DMS114 treated with DMSO at 0.1 percent for 48 hours (cell line): Measurements from ENCODE around the gene PPP3CA.
"Not testable (repeated sequence)": the region's sequence is repeated elsewhere in the genome, so short reads cannot be mapped to it uniquely, and the experiment has no call there.

ENCODE experiments used
- DNase-seq: peaks from one replicate; lab custom pipeline; 2025; ENCODE audit not compliant: unreplicated experiment; lab: John Stamatoyannopoulos, UW

Gene PPP3CA

DNA sequence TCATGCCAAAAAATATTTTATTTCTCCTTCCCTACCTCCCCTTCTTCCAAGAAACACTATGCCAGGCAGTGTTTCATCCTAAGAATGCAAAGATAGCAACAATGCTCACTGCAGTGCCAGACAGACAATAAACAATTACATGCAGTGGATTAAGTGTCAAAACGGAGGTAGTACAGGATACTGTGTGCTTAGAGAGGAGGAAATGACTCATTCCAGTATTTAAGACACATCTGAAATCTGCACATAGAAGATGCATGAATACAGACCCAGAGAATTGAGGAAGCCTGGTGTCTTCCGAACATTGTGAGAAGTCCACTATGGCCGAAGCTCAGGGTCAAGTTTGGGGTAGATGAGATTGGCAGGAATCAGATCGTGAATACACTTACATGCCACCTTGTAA, 326.4 kb downstream of the PPP3CA start:
- DNase-seq = no peak

DNA sequence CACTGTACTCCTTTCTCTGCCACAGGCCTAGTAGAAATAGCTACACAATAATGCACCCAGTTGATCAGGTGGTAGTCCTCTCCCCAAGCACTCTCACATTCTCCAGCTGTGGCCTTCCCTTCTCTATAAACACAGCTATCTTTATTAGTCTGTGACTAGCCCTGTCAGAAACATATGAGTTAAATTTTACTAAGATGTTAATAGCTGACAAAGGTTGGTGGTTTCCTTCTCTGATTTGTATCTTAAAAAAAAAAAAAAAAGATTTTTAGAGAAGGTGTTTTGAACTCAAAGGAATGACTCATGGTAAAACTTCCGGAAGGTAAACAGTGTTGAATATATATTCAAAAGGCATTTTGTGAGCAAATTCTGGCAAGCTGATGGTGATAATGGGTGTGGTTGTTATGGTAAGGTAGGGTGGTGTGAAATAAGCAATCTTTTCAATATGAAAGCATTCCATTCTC, 327.4 kb downstream of the PPP3CA start:
- no peak for DNase-seq

DNA sequence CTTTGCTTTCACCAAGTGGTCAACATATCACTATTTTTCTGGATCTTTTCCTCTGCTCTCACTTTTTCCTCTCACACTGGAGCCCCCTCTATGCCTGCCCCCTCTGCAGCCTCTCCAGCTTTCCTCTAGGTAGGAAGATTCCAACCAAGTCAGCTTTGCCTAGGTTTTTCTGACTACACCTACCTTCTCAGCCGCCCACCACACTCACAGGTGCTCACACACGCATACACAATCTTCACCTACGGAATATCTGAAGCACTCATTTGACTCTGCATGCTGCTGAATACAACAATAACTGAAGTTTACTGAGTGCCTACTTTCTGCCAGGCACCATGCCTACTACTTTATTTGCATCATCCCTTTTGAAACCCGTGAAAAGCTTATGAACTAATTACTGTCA, 328.0 kb downstream of the PPP3CA start:
- no peak for DNase-seq

DNA sequence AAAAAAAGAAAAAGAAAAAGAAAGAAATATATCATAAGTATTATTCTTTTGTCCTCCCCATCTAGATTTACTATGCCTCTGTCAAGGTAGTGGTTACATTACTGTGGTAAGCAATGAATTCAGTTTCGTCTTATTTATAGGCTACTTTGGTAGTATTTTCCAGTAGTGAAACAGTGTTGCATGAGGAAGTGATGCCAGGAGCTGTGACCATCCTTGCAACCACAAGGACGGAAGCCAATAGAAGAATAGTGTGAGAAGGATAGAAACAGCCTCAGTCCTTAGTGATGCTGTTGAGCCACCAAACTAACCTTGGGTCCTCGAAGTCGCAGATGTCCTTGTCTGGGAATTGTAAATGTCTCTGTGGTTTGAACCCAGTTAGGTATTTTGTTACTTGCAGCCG, 328.5 kb downstream of the PPP3CA start:
- DNase-seq = no peak

DNA sequence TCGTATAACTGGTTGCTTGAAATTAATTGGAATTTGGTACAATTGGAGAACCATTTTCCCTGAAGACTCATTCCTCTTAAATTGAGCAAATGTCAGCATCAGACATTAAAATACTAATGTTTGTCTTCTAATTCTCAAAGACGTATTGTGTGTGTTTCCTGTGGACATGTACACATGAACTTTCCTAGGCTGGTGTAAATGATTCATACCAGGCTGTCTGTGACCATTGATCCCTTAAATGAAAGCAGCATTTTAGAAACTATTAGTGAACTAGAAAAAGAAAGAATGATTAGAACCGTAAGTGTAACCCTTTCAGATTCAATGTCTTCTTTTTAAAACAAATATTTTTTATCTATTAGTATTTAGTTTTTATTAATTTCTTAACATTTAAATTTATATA, 332.9 kb downstream of the PPP3CA start:
- no peak for DNase-seq

DNA sequence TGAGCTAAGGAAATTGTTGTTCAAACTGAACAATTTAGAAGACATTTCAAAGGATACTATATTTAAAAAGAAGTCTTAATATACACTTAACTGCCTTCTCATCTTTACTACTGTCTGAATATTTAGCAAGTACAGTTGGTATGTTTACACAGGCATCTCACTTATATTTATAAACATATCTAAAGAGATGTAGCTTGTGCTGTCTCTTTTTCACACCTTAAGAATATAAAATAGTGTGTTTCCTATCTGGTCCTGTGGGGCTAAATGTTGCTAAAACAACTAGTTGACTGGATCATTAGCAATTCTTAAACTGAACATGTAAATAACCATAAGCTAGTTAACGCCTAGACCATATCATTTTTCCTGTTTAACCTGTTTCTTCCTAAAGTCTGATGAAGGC, 336.3 kb downstream of the PPP3CA start:
- DNase-seq = no peak

DNA sequence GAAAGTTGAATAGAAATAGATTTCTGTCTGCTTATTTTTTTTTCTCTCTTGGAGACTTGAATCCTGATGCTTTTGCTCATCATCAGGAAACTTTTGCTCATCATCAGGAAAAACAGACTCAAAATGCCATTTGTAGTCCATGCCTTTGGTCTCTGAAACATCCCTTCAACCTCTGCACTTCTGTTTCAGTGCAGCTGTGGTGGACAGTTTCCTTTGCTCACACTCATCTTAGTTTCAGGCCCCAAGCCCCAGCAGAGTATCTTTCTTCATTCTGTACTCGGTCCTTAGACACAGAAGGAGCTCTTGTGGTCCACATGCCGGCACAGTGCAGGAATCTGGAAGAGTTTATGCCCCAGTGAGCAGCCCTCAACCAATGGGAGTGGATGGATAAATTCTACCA, 337.9 kb downstream of the PPP3CA start:
- no peak for DNase-seq

DNA sequence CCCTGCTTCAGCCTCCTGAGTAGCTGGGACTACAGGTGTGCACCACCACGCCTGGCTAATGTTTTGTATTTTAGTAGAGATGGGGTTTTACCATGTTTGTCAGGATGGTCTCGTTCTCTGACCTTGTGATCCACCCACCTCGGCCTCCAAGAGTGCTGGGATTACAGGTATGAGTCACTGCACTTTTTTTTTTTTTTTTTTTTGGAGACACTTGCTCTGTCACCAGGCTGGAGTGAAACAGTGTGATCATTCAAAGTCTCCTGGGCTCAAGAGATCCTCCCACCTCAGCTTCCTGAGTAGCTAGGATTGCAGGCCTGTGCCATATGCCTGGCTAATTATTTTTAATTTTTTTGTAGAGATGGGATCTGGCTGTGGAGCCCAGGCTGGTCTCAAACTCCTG, 338.8 kb downstream of the PPP3CA start:
- no peak for DNase-seq

DNA sequence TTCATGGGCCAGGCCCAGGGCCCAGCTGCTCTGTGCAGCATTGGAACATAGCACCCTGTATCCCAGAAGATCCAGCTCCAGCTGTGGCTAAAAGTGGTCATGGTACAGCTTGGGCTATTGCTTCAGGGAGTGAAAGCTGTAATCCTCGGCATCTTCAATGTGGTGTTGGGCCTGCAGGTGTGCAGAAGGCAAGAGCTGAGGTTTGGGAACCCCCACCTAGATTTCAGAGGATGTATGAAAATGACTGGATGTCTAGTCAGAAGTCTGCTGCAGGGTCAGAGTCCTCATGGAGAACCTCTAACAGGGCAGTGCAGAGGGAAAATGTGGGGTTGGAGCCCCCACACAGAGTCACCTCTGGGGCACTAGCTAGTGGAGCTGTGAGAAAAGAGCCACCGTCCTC, 341.7 kb downstream of the PPP3CA start:
- no peak for DNase-seq

DNA sequence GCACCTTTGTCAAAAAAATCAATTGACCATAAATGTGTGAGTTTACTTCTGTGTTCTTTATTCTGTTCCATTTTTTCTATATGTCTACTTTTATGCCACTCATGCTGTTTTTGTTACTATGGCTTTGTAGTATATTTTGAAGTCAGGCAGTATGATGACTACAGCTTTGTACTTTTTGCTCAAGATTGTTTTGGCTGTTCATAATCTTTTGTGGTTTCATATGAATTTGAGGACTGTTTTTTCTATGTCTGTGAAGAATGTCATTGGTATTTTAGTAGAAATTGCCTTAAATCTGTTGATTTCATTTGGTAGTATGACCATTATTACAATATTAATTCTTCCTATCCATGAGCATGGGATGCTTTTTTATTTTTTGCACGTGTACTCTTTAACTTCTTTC, 346.8 kb downstream of the PPP3CA start:
- no peak for DNase-seq

DNA sequence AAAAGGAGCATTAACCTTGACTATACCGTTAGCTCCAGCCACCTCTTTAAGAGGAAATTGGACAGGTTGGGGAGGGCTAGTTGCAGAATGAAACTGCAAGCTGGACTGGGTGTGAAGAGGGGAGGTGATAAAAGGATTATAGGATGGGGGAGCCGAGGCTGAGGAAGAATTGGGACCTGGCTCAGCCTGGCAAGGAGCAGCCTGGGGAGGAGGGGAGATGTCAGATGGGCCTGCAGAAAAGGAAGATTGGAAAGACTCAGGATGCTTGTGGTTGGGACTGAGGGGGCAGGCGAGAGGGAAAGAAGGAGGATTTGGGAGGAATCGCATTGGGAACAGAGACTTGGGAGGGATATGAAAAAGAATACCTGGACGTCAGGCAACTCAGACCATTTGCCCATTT, 351.7 kb downstream of the PPP3CA start:
- DNase-seq = no peak

DNA sequence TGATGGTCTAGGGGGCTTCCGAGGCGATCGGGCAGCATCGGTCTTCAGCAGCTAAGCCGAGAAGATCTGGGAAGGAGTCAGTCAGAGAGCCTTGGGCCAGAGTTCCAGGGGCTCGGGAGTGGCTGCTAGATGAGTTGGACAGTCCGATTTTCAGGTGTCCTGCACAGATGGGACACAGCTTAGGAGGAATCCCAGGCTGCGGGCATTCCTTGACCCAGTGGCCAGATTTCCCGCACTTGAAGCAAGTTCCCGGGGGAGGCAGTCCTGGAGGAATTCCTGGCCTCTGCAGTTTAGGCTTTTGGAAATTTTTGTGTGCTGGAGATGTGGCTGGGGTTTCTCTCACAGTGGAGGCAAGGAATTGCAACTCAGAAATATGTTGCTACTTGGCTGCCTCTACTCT, 352.3 kb downstream of the PPP3CA start:
- DNase-seq = not testable (repeated sequence)

DNA sequence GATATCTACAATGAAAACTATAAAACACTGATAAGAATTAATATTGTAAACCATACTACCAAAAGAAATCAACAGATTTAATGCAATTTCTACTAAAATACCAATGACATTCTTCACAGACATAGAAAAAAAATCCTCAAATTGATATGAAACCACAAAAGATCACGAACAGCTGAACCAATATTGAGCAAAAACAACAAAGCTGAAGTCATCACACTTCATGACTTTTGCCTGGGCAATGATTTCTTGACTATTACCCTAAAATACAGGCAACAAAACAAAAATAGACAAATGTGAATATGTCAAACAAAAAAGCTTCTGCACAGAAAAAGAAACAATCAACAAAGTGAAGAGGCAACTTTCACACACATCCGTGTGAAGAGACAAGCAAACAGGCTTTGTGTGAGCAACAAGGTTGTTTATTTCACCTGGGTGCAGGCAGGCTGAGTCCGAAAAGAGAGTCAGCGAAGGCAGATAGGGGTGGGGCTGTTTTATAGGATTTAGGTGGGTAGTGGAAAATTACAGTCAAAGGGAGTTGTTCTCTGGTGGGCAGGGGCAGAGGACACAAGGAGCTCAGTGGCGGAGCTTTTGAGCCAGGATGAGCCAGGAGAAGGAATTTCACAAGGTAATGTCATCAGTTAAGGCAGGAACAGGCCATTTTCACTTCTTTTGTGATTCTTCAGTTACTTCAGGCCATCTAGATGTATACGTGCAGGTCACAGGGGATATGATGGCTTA, 355.8 kb downstream of the PPP3CA start:
- not testable (repeated sequence) for DNase-seq

DNA sequence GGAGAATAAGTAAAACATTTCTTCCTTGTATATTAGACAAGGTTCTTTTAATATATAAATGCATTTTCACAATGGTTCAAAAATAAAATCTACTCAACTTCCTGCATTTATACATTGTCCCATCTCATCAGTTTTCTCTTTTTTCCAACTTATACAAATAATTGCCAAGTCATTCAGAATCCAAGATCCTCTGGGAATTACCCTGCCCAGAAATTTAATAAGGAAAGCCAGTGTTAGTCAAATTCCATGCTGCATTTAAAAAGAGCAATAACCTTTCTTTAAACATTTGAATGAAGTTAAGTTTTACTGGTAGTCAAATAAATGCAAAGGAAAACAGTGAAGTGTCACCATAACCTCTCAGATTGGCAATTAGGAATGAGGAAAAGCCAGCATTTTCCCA, 357.9 kb downstream of the PPP3CA start:
- DNase-seq = no peak

DNA sequence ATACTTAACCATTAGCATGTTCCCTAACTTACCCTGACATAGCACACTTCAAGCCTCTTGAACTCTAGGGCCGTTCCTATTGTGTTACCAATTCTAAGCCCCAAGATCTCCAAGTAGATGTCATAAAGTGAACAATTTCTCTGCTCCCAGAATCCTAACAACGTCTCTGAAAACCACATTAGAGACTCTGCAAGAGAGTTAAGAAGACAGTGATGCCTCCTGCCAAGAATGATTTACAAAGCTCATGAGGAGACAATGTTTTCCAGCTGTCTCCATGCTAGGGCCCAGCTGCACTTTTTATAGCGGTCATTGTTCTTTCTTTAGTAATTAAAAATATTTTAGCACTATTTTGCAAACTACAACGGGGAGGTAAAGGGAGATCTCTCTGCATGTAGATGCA, 358.4 kb downstream of the PPP3CA start:
- no peak for DNase-seq

DNA sequence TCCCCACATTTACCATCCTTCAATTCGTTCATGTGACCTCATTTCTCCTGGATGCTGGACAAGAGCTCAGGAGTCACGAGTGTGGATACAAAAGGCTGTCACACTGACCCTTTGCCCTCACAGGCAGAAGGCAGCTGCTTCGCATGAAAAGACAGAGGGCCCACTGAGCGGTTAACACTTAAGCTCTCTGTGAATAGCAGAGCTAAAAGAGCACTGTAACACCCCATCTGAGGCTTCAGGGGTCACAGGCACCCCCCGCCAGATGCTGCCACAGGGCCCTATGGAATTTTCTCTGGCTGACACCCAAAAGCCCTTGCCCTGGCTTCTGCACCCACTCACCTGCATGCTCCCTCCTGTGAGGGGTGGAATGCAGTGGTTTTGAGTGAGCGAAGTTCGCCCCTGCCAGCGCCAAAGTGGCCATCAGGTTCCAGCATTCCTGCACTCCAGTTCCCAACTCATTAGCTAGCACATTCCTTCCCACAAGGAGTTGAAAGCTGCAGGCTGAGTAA, 360.9 kb downstream of the PPP3CA start:
- DNase-seq = no peak

DNA sequence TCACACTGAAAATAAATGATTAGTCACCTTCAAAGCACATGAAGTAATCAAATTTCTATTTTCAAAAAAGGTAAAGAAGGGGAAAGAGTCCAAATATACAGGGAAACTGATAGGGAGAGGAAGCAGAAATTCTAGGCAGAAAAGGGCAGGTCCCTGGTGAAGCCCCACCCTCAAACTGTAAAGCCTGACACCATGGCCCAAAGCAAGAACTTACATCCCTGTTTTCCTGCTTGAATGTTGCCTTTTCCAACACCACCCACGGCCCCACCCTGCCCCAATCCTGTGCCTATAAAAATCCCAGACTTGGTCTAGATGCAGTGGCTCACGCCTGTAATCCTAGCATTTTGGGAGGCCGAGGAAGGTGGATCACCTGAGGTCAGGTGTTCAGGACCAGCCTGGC, 361.8 kb downstream of the PPP3CA start:
- DNase-seq = no peak

DNA sequence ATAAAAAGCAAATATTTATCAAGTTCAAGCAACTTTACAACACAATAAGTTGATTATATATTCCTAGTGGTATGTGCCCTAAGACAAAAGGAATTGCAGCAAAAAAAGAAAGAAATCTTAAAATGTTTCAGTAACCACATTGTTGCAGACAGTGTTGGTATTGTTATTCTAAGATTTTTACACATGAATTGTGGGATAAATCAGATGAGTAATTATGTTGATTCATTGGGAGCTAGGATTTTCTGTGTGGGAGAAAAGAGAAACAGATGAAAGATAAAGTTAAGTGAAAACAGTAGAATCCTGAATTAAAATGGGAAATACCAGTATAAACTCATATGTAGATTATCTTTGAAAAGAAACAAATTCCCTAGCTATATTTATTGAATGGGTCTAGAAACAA, 362.4 kb downstream of the PPP3CA start:
- no peak for DNase-seq

DNA sequence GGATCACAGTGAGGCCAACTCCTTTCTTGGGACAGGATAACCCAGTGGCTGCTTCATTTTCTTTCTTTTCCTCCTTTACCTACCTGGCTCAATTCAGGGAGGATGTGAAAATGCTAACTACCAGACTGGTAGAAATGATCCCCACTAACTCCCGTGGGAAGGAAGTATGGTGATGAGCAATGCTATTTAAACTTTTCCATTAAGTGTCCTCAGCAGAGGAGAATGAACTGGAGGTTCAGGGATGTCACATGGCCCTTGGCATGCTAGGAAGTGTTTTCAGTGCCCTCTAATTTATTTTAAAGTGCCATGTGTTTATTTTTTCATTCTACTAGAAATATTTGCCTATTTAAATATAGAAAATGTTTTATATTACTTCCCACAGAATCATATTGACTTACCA, 363.9 kb downstream of the PPP3CA start:
- DNase-seq = no peak

DNA sequence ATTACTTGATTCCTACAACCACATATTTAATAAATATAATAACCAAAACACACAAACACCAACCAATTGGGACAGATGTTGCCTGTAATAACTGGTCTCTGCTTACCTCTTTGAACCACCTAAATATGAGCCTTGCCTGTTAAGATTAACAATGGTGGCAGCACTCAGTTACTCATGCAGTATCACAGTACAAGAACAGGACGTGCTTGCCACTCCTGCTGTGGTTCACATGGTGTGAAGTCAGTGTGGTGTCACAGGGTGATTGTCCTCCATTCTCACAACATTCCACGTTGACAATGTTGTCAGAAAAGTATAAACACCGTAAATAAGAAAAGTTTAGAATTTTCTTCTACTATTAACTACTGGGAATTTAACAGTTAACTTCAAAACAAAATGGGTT, 365.0 kb downstream of the PPP3CA start:
- DNase-seq = no peak

DNA sequence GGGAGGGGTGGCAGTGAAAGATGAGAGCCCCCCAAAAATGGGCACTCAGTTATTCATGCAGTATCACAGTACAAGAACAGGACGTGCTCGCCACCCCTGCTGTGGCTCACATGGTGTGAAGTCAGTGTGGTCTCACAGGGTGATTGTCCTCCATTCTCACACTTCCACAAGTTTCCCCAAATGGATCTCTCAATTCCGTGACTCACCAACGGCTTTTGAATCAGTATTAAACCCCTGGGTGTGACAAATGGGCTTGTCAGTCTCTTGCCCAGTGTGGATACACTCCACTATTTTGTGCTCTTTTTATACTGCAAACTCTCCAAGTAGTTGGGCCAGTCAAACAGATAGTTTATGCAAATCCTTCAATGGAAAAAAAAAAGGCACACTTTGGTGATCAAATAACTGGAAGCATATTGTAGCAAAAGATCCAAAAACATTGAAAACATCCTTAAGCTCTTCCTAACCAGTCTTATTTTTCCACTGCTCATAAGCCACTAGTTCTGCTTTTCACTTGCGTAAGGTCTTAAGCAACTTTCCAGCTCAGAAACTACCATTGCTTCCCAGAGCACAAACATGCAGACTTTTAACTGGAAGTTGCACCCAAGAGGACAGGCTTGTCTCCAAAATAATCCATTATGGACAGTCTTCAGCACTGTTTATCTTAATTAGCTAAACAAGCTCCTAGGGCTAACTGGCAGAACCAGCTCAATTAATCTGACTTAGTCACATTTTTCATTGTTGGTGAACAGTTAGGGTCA, 365.7 kb downstream of the PPP3CA start:
- DNase-seq = no peak

DNA sequence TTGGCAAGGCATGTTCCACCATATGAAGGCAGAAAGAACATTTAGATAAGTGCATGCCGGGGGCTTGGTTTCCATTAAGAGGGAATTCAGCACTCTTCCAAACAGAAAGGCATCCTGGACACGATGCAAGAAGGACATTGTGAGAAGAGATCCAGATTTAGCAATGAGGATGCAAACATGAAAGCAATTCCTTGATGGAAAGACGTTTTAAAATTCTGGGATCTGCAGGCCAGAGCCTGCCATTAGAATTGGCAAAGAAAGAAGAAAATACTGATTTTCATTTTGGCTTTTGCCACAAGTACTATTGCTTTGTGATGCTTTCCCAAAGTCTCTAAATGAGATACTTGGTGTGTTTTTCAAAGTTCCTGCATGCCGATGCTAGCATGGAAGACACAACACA, 367.6 kb downstream of the PPP3CA start:
- no peak for DNase-seq
